NCI-H128 (cell line): ENCODE data around the gene VIL1.
A peak's percentile ranks its signal among the peaks of the same experiment; 100 is the strongest.

Source experiments
- DNase-seq: peaks from one replicate; lab custom pipeline; 2025; ENCODE audit not compliant: unreplicated experiment; lab: John Stamatoyannopoulos, UW

VIL1 gene

DNA sequence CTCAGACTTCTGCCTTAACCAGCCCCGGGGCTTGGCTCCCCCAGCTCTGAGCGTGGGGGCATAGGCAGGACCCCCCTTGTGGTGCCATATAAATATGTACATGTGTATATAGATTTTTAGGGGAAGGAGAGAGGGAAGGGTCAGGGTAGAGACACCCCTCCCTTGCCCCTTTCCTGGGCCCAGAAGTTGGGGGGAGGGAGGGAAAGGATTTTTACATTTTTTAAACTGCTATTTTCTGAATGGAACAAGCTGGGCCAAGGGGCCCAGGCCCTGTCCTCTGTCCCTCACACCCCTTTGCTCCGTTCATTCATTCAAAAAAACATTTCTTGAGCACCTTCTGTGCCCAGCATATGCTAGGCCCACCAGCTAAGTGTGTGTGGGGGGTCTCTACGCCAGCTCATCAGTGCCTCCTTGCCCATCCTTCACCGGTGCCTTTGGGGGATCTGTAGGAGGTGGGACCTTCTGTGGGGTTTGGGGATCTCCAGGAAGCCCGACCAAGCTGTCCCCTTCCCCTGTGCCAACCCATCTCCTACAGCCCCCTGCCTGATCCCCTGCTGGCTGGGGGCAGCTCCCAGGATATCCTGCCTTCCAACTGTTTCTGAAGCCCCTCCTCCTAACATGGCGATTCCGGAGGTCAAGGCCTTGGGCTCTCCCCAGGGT, 13.7 kb upstream of the VIL1 start:
- DNase-seq = no peak

DNA sequence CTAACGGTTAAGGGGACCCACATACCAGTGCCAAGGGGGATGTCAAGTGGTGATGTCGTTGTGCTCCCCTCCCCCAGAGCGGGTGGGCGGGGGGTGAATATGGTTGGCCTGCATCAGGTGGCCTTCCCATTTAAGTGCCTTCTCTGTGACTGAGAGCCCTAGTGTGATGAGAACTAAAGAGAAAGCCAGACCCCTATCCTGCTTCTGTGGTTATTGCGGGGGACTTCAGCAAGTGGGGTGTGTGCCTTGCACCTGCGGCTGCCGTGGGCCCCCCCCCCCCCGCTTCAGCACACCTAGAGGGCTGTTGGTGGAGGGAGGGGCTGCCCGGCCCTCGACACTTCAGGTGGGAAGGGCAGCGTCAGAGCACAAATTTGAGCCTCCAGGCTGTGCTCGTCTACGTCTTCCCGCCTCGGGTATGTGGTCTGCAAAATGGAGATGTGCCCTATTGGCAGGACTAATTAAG, 13.1 kb upstream of the VIL1 start:
- DNase-seq = no peak

DNA sequence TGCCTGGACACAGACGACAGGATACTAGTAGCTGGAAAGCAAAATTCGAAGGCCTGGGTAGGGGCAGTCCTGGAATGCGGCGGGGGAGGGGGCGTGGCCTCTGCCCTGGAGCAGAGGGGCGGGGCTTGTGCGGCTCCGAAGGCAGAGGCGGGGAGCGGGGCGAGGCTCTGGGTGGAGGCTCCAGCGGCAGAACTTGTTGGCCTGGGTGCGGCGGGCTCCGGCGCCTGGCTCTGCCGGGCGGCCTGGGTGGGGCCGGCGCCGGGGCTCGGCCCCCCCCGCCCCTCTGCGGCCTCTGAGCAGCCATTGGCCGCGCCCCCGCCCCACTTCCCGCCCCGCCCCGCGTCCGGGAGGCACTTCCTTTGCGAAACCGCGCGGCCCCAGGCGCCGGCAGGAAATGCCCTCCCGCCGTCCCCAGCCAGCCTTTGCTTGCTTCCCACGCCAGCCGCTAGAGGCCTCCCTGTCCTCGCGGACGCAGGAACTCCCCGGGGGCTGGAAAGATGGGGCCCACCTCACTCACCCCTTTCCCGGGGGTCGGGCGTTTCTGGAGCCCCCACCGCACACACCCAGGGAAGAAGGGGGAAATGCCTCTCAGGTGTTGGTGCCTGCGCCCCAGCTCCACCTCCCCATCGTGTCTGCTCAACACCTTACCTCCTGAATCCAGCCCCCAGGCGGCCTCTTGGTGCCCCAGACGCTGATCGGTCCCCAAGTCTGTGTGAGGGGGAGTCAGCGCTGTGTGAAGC, 12.5 kb upstream of the VIL1 start:
- peak; percentile 67 for DNase-seq

DNA sequence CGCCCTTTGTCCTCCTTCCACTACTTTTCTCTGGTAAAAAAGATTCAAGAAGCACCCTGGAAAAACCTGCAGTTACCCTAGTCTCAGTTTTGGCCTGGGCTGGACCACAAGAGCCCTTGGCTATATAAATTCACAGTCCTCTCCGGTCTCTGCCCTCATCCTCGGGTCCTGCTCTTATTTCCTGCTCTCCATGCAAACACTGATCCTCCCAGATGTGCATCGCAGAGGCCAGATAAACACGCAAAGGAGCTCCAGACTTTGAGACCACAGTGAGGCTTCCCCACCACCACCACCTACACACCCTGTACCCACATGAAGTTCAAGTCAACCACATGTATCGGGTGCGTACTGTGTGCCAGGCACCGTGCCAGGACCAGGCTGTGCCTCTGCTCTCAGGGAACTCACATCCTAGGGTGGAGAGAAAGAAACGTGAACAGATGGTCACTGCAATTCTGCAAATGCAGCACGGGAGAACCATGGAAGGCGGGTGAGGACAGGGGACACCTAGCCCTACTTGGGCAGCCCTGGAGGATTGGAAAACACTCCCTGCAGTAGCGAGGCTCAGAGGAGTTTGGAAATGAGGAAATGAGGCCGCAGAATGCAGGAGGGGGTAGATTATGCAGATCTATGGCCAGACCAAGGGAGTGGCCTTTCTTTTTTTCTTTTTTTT, 11.8 kb upstream of the VIL1 start:
- no peak for DNase-seq

DNA sequence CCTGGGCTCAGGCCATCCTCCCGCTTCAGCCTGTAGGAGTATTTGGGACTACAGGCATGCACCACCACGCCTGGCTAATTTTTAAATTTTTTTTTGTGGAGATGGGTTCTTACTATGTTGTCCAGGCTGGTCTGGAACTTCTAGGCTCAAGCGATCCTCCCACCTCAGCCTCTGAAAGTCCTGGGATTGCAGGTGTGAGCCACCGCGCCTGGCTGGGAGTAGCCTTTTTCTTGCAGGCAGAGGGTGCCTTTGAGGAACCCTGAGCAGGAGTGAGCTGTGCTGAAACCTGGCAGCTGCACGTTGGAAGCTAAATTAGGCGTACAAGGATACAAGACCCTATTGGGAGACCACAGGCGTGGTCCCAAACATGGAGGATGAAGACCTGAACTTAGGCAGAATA, 11.2 kb upstream of the VIL1 start:
- no peak for DNase-seq

DNA sequence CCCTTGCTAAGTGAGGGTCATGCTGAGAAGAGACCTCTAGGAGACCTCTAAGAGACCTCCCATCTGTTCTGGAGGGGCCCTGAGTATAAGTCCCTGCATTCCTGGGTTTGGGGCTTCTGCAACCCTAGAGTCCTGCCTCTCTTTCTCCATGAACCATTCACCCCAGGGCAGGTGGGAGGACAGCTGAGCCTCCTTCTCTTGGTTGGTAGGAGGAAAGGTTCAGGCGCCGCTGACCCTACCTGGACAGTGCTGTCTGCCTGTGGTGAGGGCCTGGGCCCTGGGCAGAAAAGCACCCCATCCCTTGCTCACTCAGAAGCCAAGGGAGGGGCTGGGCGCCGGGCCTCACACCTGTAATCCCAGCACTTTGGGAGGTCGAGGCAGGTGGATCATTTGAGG, 604 bp upstream of the VIL1 start:
- no peak for DNase-seq

DNA sequence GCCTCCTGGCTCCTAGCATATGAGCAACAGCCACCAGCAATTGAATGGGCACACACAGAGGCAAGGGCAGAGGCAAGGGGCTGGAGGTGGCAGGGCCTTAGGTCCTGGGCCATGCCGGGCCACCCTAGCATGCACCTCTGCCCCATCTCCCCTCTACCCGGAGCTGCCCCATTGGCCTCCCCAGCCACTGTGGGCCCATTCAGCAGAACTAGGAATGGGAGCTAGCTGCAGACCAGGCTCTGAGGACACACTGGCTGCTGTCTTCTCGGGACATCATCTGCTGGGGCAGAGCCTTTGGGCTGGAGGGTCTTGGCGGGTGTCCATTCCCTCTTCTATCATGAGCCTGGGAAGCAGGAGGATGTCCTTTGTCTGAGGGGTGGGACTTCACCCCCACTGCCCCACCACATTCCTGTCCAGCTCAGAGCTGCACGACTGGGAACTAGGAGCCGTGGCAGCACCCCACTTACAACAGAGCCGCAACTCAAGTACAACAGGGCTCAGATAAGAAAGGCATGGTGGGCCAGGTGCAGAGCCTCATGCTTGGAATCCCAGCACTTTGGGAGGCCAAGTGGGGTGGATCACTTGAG, 800 bp downstream of the VIL1 start:
- DNase-seq = no peak

DNA sequence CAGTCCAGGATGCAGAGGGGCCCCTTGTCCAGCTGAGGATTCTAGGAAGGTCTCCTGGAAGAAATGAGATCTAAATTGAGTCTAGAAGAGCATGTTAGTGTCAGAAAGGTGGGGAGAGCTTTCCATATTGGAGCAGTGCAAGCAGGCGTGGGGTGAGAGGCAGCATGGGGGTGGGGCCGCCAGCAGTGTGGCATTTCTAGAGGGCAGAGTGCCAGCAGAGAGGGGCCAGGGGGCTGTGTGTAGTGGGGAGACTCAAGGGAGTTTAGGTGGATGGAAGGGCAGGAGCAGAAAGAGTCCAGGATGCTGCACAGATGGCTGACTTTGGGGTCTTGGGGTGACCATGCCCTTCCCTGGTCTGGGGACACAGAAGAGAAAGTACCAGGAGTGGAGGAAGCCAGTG, 2.1 kb downstream of the VIL1 start:
- DNase-seq = no peak

DNA sequence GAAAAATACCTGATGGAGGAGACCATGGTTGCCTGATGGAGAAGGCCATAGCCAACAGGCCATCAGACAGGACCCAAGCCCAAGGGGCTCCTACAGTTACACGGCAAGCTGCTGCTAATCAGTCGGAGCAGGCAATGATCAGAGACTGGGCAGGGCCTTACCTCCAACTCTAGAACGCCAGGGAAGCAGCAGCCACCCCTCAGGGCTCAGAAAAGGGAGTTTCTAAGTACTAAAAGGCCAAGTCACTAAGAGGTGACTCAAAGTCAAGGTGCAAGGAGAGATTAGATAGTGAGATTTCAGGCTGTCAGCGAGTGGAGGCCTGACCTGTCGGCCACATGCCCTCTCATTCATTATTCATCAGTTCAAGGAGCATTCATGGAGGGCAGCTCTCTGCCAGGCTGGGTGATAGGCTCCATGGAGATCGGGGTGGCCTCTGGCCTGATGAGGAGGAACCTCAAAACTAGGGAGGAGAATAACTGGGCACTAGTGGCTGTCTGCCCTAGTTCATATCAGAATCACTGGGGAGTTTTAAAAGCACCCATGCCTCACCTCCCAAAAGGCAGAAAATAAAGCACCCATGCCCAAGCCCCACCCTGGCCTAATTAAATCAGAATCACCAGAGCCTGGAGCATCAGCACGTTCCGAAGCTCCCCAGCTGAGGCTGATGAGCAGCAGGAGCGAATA, 3.6 kb downstream of the VIL1 start:
- DNase-seq = no peak

DNA sequence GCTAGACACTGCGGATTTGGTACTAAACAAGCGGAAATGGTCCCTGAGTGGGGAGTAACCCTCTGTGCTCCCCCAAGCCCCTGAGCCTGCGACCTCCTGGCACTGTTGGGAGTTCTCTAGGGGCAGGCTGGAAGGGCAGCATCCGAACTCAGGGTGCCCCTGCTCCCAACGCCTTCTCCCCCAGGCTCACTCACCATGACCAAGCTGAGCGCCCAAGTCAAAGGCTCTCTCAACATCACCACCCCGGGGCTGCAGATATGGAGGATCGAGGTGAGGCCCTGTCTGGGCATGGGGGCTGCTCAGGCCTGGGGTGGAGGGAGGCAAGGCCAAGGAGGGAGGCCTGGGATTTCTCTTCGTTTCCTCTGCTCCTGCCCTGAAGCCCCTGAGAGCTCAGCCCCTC, 4.7 kb downstream of the VIL1 start:
- no peak for DNase-seq

DNA sequence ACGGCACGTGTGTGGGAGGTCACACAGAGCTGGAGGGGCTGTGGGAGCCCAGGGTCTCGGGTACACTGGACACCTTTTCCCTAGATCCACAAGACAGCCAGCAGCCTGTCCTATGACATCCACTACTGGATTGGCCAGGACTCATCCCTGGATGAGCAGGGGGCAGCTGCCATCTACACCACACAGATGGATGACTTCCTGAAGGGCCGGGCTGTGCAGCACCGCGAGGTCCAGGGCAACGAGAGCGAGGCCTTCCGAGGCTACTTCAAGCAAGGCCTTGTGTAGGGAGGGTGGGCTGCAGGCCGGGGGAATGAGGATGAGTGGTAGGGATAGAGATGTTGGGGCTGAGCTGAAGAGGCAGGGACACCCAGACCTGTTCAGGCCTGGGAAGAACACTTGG, 6.6 kb downstream of the VIL1 start:
- DNase-seq = no peak

DNA sequence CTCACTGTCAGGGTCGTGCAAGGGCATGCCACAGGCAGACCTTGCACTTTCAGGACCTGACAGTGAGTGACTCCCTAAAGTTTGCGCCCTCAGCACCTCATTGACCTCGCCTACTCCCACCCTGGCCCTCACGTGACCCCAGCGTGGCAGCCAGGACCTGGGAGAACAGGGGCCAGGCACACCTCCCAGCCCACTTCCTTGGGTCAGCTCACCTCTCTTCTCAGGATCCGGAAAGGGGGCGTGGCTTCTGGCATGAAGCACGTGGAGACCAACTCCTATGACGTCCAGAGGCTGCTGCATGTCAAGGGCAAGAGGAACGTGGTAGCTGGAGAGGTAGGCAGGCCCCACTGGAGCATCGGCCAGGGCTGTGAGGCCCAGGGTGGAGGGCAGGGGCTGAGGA, 8.8 kb downstream of the VIL1 start:
- DNase-seq = no peak

DNA sequence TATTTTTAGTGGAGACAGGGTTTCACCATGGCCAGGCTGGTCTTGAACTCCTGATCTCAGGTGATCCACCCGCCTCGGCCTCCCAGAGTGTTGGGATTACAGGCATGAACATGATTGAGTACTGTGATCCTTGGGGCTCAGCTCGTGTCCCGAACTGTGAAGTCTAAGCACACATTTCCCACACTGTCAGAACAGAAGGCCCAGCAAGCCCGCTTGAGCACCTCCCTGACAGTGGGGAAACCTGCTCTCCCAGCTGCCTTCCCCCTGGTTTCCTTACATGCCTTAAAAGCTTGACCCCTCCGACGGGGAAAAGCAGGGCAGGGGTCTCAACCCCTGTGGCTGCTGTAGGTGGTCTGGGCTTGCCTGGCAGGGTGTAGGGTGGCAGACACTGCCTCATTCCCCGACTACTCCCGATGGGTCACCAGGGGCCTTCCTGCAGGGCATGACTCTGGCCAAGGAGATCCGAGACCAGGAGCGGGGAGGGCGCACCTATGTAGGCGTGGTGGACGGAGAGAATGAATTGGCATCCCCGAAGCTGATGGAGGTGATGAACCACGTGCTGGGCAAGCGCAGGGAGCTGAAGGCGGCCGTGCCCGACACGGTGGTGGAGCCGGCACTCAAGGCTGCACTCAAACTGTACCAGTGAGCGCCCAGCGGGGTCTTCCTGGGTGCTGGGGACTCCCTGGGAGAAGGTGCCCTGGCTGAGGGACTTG, 10.1 kb downstream of the VIL1 start:
- DNase-seq = no peak

DNA sequence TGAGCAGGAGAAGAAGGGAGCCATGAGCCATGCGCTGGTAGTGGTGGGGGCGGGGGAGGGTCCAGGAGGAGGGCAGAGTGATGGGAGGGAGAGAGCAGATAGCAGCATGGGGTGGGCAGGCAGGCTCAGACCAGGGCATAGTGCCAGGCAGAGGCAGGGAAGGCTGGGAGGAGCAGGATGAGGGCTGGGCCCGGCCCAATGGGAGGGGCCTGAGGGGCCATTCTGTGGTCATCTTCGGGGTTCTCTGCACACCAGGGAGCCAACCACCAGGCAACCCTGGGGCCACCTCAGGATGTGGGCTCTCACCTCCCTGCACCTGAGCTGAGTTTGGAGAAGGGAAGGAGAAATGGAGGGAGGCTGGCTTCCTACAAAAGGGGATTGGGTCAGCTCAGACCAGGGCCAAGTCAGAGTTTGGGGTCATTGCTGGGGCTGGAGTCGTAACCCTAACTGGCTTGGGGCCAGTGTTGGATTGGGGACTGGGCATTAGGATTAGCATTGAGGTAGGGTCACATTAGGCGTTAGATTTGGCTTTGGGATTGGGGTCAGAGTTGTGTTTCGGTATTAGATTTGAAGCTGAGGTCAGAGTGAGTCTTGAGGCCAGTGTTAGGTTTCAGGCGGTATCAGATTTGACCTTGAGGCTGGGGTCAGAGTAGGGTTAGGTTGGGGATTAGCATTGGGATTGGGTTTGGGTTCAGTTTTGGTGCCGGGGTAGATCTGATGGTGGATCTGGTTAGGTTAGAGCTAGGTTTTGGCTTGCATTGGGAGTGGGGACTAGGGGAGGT, 11.2 kb downstream of the VIL1 start:
- DNase-seq = no peak

DNA sequence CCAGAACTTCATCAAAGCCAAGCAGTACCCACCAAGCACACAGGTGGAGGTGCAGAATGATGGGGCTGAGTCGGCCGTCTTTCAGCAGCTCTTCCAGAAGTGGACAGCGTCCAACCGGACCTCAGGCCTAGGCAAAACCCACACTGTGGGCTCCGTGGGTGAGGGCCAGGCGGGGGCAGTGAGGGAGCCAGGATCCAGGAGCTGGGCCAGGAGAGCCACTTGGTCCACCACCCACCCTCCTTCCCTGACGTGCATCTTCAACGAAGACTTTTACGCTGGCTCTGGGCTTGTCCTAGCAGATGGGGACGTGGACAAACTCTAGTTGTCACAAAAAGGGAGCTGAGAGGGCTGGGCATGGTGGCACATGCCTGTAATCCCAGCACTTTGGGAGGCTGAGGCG, 11.8 kb downstream of the VIL1 start:
- DNase-seq = no peak

DNA sequence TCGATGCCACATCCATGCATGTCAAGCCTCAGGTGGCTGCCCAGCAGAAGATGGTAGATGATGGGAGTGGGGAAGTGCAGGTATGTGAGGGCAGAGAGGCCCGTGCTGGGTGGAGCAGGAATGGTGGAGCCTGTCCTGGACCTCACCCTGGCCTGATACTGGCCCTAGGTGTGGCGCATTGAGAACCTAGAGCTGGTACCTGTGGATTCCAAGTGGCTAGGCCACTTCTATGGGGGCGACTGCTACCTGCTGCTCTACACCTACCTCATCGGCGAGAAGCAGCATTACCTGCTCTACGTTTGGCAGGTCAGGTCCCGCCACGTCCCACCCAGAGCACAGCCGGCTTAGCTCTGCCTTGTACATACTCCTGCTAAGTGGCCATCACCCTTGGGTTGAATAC, 13.0 kb downstream of the VIL1 start:
- DNase-seq = no peak

DNA sequence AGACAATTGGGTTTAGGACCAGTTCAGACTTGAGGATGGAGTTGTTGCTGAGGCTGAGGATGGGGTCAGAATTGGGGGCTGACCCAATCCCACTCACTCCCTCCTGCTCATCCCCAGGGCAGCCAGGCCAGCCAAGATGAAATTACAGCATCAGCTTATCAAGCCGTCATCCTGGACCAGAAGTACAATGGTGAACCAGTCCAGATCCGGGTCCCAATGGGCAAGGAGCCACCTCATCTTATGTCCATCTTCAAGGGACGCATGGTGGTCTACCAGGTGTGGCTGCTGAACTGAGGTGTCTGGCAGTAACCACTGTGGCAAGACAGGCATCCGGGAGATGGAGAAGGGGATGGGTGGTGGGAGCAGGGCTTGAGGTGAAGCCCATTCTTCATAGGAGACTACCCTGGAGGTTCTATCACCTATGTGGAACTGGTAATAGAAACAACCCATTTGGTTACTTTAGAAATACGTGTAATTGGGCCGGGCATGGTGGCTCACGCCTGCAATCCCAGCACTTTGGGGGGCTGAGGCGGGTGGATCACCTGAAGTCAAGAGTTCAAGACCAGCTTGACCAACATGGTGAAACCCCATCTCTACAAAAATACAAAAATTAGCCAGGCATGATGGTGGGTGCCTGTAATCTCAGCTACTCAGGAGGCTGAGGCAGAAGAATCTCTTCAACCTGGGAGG, 13.9 kb downstream of the VIL1 start:
- DNase-seq = no peak

DNA sequence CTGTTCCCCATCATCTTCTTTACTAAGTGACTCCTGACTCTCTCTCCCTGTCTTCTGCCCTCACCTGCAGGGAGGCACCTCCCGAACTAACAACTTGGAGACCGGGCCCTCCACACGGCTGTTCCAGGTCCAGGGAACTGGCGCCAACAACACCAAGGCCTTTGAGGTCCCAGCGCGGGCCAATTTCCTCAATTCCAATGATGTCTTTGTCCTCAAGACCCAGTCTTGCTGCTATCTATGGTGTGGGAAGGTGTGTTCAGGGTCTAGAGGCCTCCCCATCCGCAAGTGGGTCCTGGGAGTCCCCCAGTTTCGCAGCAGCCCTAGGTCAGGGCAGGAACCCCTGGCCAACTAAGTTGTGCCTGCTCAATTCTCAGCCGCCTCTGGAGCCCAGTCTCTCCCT, 15.5 kb downstream of the VIL1 start:
- no peak for DNase-seq
